K562 (cell line): ENCODE results near the gene FGF11. TPM values are rescaled to one million over a fixed set of nuclear protein-coding genes. Genes with fewer than 3 reads are reported as not detected.

Experiments used
- BRD4 ChIP-seq: fragments of 200-600 bp; sonication (generic); IDR thresholded peaks from 2 replicates; pipeline ENCODE4 v1.6.1; 2017; ENCODE audit warnings: inconsistent platforms
- BRD9 ChIP-seq: fragments of 450-650 bp; IDR thresholded peaks from 2 replicates; pipeline ENCODE4 v1.6.1; 2018; ENCODE audit warnings: low read depth; ENCODE audit not compliant: partially characterized antibody
- CREM ChIP-seq: IDR thresholded peaks from 2 replicates; pipeline ENCODE4 v1.6.1; 2014; ENCODE audit warnings: antibody characterized with exemption, low read depth
- HDAC1 ChIP-seq, 2 experiments: fragments of 450-650 bp; IDR thresholded peaks; 2 replicates each; pipeline ENCODE4 v1.6.1; 2016 to 2017; ENCODE audit warnings: inconsistent platforms in 1 of 2, mild to moderate bottlenecking in 1 of 2, moderate library complexity in 1 of 2
- KDM2B ChIP-seq: fragments of 250-450 bp; sonication (Bioruptor Pico); IDR thresholded peaks from 2 replicates; pipeline ENCODE4 v1.8.0; 2021; ENCODE audit warnings: mild to moderate bottlenecking, moderate library complexity
- NFRKB ChIP-seq: fragments of 450-650 bp; IDR thresholded peaks from 2 replicates; pipeline ENCODE4 v1.6.1; 2016; ENCODE audit warnings: low read depth
- SLC30A9 ChIP-seq: fragments of 250-450 bp; sonication (Bioruptor Pico); IDR thresholded peaks from 2 replicates; pipeline ENCODE4 v1.8.0; 2022; ENCODE audit warnings: mild to moderate bottlenecking, moderate library complexity
- SUPT5H ChIP-seq: fragments of 450-650 bp; IDR thresholded peaks from 2 replicates; pipeline ENCODE4 v1.6.1; 2016
- TAF7 ChIP-seq: fragments of 450-650 bp; IDR thresholded peaks from 2 replicates; pipeline ENCODE4 v1.6.1; 2016; ENCODE audit warnings: missing genetic modification characterization, missing compliant biosample characterization
- ZNF444 ChIP-seq: fragments of 250-450 bp; sonication (Bioruptor Pico); IDR thresholded peaks from 2 replicates; pipeline ENCODE4 v1.4.0; 2020; ENCODE audit warnings: mild to moderate bottlenecking, moderate library complexity
- ZNF551 ChIP-seq: fragments of 250-450 bp; sonication (Bioruptor Pico); IDR thresholded peaks from 2 replicates; pipeline ENCODE4 v1.5.0; 2021; ENCODE audit warnings: mild to moderate bottlenecking, moderate library complexity
- polyA plus RNA-seq, 8 experiments: library from polyadenylated mRNA; depleted of rRNA in 4 of 8; stranded (reverse) in 5 of 8; unstranded in 3 of 8; fragments of >200 nt; fragmentation: Nextera tagmentation in 2 of 8; fragmentation: Illumina TruSeq in 1 of 8; extraction: Ambion mirVana in 2 of 8; extraction: Trizol in 1 of 8; gene quantifications; 2 replicates each; pipeline versions ENCODE4 v1.2.1 to v1.2.3, GENCODE V29; 2011 to 2014; ENCODE audit warnings: inconsistent platforms in 1 of 8, missing spikeins in 1 of 8
- total RNA-seq, 7 experiments: library from RNA; depleted of rRNA in 6 of 7; stranded (reverse); fragments of >200 nt in 6 of 7; fragmentation: Illumina TruSeq in 2 of 7; extraction: Trizol in 2 of 7; gene quantifications; 2 replicates each; pipeline versions ENCODE4 v1.2.1 to v1.2.3, GENCODE V29; 2011 to 2021; ENCODE audit warnings: low replicate concordance in 1 of 7
- TF ChIP-seq, protein P1 (sequence below), 2 experiments: fragments of 250-450 bp in 1 of 2; fragments of 450-650 bp in 1 of 2; sonication (Bioruptor Pico) in 1 of 2; IDR thresholded peaks; 2 replicates each; pipeline versions ENCODE4 v1.6.1 to v1.8.0; 2016 to 2021; ENCODE audit warnings: mild to moderate bottlenecking in 2 of 2, moderate library complexity in 2 of 2, missing compliant biosample characterization in 1 of 2, missing genetic modification characterization in 1 of 2
- TF ChIP-seq, protein P2 (sequence below): fragments of 250-450 bp; sonication (Bioruptor Pico); IDR thresholded peaks from 2 replicates; pipeline ENCODE4 v1.5.0; 2020; ENCODE audit warnings: mild to moderate bottlenecking, borderline replicate concordance
- TF ChIP-seq, protein P3 (sequence below): fragments of 250-450 bp; sonication (Bioruptor Pico); IDR thresholded peaks from 2 replicates; pipeline ENCODE4 v1.5.0; 2020; ENCODE audit warnings: mild to moderate bottlenecking
- TF ChIP-seq, protein P4 (sequence below): fragments of 450-650 bp; IDR thresholded peaks from 2 replicates; pipeline ENCODE4 v1.6.1; 2016; ENCODE audit warnings: low read depth

Gene FGF11
- total and polyA plus RNA-seq, 9 of the 15 experiments (the other 6 are each of a cell fraction or from before 2014, with no cell fraction given), result 1.2 to 7.5 (median 3.0) TPM

DNA sequence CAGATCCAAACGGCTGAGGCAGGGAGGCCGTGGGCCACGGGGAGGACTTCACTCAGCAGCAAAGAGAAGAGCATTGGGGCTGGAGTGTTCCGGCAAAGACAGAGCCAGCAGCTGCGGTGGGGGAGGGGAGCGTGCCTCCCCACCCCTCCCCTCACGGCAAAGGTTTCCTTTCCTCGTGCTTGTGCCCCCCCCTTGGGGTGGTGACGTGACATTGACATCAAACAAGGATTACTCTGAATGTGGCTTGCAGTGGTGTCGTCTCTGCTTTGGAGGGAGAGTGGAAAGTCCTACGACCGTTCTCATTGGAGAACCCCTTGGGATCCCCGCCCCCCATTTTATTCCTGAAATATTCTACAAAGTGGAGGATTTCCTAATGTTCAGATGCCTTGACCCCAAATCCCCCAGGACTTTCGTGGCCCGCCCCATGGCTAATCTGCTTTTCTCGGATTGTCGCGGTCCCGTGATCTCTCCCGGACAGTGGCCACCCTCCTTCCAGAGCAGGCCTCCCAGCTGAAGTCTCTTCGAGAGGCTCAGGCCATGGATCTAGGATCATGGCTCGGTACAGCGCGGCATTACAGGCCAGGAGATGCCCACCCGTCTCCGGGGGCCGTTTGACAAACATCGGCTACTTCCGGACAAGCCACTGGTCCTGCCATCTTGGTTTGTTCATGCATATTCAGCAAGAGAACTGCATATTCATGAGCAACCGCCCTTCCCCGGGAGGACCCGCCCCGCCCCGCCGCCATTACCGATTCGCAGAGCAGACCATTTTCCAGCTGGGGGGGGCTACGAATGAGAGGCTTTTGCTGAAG is 44.1 kb downstream of the FGF11 start (continued):
- TF ChIP-seq, protein P1, sequence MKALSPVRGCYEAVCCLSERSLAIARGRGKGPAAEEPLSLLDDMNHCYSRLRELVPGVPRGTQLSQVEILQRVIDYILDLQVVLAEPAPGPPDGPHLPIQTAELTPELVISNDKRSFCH (CRISPR knock-in tag; IDR thresholded peaks at IDR 0.05), result no peak
- TF ChIP-seq, protein P1 (tag; IDR thresholded peaks at IDR 0.05), result peak; percentile 74; the same call in 1 of the 2 replicates
- TF ChIP-seq CREM, result peak; percentile 96
- no peak for TF ChIP-seq ZNF551
- TF ChIP-seq ZNF444 (CRISPR knock-in tag), result no peak
- TF ChIP-seq BRD9, result peak; percentile 82
- TF ChIP-seq, protein P2, sequence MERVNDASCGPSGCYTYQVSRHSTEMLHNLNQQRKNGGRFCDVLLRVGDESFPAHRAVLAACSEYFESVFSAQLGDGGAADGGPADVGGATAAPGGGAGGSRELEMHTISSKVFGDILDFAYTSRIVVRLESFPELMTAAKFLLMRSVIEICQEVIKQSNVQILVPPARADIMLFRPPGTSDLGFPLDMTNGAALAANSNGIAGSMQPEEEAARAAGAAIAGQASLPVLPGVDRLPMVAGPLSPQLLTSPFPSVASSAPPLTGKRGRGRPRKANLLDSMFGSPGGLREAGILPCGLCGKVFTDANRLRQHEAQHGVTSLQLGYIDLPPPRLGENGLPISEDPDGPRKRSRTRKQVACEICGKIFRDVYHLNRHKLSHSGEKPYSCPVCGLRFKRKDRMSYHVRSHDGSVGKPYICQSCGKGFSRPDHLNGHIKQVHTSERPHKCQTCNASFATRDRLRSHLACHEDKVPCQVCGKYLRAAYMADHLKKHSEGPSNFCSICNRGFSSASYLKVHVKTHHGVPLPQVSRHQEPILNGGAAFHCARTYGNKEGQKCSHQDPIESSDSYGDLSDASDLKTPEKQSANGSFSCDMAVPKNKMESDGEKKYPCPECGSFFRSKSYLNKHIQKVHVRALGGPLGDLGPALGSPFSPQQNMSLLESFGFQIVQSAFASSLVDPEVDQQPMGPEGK (CRISPR knock-in tag), result no peak
- TF ChIP-seq HDAC1 (IDR thresholded peaks at IDR 0.05), result peak in 1 of 2 experiments; percentile 43; a peak in 1 of 4 replicates
- peak; percentile 76; the same call in 1 of the 2 replicates for TF ChIP-seq TAF7 (tag)
- TF ChIP-seq SLC30A9, result no peak
- peak; percentile 92 for TF ChIP-seq NFRKB
- TF ChIP-seq BRD4, result 0 out of 2 replicates have a peak, but pooled peaks have one; percentile 16
- peak; percentile 35; the same call in 1 of the 2 replicates for TF ChIP-seq SUPT5H
- TF ChIP-seq, protein P3, sequence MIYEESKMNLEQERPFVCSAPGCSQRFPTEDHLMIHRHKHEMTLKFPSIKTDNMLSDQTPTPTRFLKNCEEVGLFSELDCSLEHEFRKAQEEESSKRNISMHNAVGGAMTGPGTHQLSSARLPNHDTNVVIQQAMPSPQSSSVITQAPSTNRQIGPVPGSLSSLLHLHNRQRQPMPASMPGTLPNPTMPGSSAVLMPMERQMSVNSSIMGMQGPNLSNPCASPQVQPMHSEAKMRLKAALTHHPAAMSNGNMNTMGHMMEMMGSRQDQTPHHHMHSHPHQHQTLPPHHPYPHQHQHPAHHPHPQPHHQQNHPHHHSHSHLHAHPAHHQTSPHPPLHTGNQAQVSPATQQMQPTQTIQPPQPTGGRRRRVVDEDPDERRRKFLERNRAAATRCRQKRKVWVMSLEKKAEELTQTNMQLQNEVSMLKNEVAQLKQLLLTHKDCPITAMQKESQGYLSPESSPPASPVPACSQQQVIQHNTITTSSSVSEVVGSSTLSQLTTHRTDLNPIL, result no peak
- TF ChIP-seq, protein P4, sequence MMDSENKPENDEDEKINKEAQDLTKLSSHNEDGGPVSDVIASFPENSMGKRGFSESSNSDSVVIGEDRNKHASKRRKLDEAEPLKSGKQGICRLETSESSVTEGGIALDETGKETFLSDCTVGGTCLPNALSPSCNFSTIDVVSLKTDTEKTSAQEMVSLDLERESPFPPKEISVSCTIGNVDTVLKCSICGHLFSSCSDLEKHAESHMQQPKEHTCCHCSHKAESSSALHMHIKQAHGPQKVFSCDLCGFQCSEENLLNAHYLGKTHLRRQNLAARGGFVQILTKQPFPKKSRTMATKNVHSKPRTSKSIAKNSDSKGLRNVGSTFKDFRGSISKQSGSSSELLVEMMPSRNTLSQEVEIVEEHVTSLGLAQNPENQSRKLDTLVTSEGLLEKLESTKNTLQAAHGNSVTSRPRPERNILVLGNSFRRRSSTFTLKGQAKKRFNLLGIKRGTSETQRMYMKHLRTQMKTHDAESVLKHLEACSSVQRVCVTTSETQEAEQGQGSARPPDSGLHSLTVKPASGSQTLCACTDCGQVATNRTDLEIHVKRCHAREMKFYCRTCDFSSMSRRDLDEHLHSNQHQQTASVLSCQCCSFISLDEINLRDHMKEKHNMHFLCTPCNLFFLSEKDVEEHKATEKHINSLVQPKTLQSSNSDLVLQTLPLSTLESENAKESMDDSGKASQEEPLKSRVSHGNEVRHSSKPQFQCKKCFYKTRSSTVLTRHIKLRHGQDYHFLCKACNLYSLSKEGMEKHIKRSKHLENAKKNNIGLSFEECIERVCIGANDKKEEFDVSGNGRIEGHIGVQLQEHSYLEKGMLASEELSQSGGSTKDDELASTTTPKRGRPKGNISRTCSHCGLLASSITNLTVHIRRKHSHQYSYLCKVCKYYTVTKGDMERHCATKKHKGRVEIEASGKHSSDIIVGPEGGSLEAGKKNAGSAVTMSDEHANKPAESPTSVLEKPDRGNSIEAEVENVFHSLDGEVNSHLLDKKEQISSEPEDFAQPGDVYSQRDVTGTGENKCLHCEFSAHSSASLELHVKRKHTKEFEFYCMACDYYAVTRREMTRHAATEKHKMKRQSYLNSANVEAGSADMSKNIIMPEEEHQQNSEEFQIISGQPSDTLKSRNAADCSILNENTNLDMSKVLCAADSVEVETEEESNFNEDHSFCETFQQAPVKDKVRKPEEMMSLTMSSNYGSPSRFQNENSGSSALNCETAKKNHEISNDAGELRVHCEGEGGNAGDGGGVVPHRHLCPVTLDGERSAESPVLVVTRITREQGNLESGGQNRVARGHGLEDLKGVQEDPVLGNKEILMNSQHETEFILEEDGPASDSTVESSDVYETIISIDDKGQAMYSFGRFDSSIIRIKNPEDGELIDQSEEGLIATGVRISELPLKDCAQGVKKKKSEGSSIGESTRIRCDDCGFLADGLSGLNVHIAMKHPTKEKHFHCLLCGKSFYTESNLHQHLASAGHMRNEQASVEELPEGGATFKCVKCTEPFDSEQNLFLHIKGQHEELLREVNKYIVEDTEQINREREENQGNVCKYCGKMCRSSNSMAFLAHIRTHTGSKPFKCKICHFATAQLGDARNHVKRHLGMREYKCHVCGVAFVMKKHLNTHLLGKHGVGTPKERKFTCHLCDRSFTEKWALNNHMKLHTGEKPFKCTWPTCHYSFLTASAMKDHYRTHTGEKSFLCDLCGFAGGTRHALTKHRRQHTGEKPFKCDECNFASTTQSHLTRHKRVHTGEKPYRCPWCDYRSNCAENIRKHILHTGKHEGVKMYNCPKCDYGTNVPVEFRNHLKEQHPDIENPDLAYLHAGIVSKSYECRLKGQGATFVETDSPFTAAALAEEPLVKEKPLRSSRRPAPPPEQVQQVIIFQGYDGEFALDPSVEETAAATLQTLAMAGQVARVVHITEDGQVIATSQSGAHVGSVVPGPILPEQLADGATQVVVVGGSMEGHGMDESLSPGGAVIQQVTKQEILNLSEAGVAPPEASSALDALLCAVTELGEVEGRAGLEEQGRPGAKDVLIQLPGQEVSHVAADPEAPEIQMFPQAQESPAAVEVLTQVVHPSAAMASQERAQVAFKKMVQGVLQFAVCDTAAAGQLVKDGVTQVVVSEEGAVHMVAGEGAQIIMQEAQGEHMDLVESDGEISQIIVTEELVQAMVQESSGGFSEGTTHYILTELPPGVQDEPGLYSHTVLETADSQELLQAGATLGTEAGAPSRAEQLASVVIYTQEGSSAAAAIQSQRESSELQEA, result no peak
- TF ChIP-seq KDM2B (CRISPR knock-in tag), result no peak
